ENCODE data around the gene POLN.
"Not testable (repeated sequence)": the region's sequence is repeated elsewhere in the genome, so short reads cannot be mapped to it uniquely, and the experiment has no call there.

DNA sequence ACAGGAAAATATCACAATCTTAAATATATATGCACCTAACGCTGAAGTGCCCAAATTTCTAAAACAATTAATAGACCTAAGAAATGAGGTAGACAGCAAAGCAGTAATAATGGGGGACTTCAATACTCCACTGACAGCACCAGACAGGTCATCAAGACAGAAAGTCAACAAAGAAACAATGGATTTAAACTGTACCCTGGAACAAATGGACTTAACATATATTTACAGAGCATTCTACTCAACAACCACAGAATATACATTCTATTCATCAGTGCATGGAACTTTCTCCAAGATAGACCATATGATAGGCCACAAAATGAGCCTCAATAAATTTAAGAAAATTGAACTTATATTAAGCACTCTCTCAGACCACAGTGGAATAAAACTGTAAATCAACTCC, 39.1 kb downstream of the POLN start:
- not testable (repeated sequence) for TF ChIP-seq CTCF (IDR thresholded peaks at IDR 0.05; ENCODE audit: low read depth, low read length); POLR2A (IDR thresholded peaks at IDR 0.05; ENCODE audit: extremely low read depth, insufficient read length); MAX (IDR thresholded peaks at IDR 0.05; ENCODE audit: low read depth, low read length); MYC (IDR thresholded peaks at IDR 0.05; ENCODE audit: low read depth, low read length)
